NCI-H510A treated with DMSO at 0.1 percent for 48 hours (cell line): Measurements from ENCODE around the gene PRR5.
A peak's percentile ranks its signal among the peaks of the same experiment; 100 is the strongest.

Experiments
- DNase-seq: peaks from one replicate; lab custom pipeline; 2025; lab: John Stamatoyannopoulos, UW

Gene PRR5

GRCh38 chr22:44719586-44720368 is 17.8 kb downstream of the PRR5 start:
- peak; percentile 13 for DNase-seq

- no peak for DNase-seq
Measured at GRCh38 chr22:44721213-44721612, 19.2 kb downstream of the PRR5 start.

DNA sequence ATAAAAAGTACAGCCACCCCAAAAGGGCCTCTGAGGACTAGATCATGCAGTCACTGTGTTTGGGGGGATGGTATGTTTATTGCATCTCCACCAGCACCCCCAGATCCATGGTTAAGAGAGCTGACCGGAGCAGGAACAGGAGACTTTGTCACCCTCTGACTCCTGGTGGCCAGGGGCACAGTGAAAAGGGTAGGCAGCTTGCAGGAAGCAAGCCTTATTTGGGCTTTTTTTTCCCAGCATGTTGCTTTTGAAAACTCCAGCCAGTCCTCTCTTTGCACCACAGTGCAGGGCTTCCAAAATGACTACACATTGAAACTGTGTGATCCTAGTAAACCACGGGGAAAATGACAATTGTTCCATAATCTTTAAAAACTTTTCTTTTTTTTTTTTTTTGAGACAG is 20.6 kb downstream of the PRR5 start:
- no peak for DNase-seq

DNA sequence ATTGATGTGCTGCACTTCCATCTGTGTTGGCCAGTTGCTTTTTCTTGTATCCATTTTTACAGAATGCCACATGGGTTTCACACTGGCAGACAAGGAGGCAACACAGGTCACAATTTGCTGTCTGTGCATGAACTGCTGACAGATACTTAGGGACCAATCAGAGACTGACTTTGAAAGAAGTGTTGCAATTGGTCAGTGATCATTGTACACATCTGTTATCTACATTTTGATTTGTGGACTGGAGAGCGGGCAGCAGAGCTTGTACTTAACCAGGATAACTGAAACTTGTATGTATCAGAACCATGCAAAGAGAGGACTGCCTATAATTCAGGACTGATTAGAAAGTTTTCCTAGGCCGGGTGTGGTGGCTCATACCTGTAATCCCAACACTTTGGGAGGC is 21.8 kb downstream of the PRR5 start:
- DNase-seq: peak; percentile 30

DNA sequence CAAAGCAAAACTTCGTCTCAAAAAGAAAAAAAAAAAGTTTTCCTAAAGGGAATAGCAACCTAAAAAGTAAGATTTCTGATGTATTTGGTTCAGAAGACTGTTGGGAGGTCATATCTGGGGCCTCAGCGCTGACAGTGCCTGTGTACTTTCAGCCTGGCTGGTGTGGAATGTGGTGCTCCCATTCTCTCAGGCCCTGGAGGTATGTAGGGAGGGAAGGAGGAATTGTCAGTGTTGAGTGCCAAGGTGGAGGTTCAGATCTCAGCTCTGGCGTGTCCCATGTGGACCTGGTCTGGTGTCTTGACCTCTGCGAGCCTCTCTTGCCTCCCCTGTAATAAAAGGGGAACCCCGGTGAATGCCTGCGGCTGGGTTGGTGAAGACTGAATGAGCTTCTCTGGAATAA is 22.4 kb downstream of the PRR5 start:
- no peak for DNase-seq

GRCh38 chr22:44724859-44725258 is 22.9 kb downstream of the PRR5 start:
- DNase-seq: no peak

GRCh38 chr22:44726439-44726838 is 24.4 kb downstream of the PRR5 start:
- no peak for DNase-seq

DNA sequence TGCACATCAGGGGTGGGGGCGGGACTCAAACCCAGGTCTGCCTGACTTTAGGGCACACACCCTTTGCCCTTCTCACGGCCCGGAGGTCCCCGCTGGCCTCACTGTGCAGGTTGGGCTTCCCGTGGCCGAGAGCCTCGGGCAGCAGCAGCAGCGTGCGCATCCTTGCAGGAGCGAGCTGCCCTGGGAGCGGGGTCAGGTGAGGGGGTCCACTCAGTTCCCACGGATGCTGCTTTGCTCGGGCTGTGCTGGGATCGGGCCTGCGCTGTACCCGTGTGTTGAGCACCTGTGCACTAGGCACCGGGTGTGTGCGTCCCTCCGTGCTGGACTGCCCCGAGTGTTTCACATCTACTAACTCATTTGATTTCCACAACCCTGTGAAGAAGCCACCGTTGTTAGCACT is 25.1 kb downstream of the PRR5 start:
- no peak for DNase-seq

DNA sequence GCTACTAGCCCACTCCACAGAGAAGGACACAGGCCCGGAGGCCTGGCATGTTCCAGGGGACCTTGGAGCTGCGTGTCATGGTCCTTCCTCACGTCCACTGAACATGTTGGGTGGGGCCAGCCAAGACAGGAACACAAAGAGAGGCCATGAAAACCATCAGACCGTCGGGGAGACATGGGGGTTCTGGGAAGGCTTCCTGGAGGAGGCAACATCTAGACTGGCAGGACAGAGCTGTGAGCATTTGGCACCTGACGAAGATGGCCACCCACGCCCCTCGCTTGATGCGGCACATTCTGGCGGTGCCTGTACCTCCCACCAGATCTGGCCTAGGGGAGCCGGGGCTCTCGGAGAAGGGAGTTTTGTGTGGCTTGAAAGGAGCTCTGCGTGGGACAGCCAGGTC is 25.7 kb downstream of the PRR5 start:
- no peak for DNase-seq

DNA sequence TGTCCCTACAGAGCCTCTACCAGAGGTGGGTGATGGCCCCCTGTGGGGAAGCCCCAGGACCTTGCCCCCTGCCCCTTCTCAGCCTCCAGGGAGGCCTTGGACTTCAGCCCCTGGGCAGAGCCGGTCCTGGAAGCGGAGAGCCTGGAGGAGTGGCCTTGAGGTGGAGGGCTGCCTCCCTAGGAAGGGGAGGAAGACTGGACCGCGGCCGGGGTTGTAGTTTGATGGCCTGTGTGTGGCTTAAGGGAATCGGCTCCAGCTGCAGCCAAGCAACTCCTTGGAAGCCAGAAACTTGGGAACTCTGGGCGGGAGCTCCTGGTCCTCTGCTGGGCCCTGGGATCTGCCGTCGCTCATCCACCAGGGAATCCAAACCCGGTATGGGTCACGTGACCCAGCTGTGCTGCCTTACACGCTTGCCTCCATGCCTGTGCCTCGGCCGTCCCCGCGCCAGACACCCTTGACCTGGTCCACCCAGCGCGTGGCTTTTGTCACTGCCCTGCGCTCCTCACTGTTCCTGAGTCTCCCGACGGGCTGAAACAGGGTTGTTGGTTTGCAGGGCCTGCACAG is 26.8 kb downstream of the PRR5 start:
- no peak for DNase-seq

DNA sequence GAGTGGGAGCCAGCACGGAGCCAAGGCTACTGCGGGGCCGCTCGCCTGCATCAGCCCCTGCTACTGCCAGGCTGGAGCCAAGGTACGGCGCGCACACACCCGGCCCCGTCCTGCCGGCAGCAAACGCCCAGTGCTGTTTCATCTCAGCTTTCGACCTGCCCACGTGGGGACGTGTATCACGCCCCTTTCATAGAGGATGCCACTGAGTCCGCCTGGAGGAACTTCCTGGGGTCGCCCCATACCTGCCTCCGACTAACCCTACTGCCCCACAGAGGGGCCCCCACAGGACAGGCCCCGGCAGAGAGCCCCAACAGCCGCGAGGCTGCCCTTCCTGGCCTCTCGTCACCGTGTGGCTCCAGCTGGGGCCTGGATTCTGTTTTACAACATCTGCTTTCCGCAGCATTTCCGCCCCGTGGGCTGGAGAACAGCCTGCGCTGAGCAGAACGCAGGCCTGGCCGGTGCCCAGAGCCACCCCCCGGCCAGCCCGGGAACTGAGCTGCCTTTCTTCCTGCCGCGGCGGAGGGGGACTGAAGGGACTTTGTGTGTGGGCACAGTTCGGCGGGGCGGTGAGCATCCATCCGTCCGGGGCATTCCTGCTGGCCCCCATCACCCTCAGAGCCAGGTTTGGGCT is 27.5 kb downstream of the PRR5 start:
- DNase-seq: no peak

DNA sequence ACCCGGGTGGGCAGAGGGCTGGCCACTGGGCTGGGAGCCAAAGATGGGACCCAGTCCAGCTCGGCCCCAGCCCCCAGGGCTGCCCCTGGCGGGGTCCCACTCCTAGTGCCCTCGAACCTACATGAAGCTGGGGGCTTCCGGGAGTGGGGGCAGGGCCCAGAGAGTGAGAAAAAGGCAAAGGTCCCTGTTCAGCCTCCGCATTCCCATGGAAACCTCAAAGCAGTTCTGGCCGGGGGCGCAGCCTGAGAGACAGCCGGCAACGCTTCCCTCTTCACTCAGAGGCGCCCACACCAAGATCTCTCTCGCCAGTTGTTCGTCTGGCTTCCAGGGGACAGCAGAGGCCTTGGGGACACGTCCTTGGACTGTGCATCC is 28.0 kb downstream of the PRR5 start:
- no peak for DNase-seq

DNA sequence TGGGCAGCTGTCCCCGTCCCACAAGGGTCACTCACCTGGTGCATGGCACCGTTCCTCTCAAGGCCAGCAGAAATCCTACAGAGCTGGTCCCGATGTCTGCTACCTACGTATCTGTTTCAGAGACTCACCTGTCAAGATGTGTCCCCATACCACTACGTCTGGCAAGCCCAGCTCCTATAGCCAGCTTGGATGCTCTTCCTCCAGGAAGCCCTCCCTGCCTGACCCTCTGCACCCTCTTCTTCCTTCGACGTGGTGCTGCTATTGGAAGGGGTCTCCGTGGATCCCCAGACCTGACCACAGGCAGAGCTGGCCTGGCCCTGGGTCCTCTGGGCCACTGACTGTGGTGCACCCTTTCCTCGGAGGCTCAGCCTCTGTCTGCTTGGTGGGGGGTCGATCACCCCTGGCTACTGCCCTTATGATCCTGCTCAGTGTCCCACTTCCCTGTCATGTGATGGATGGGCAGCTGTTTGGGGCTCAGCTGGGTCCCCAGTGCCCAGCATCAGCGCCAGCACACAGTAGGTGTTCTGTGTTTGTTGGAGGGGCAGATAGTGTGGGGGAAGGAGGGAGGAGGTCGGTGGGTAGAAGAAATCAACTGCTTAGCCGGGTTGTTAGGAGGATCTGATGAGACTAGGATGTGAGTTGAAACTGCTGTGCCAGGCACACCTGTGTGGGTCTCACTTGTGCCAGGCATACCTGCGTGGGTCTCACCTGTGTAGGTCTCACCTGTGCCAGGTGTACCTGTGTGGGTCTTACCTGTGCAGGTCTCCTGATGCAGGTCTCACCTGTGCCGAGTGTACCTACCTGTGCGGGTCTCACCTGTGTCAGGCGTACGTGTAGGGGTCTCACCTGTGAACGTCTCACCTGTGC is 28.7 kb downstream of the PRR5 start:
- DNase-seq: no peak

GRCh38 chr22:44731357-44731970 is 29.5 kb downstream of the PRR5 start:
- DNase-seq: no peak

GRCh38 chr22:44732017-44732561 is 30.1 kb downstream of the PRR5 start:
- DNase-seq: no peak

GRCh38 chr22:44732661-44733060 is 30.7 kb downstream of the PRR5 start:
- DNase-seq: no peak

DNA sequence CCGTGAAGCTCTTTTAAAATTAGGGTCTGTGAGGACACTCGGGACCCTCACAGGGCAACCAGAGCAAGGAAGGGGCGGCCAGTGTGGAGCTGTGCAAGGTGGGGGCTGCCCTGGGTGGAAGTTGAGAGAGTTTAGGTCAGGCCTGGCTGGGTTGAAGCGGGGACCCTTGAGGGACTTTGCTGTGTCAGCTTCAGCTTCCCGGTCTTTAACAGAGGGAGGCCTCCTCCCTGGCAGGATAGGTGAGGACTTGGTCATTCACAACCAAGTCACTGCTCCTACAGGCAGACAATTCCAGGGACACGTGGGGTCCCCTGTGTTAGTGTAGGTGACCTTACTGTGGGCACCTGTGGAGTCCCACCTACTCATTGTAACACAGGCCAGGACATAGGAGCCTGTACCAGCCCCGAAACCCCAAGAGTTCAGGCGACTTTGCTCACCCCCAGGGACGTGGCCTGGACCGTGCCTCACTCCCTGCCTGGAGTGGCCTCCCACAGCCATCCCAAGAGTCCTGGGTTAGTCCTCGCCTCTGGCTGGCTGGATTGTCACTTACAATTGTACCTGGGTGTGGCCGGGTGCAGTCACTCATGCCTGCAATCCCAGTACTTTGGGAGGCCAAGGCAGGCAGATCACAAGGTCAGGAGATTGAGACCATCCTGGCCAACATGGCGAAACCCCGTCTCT is 31.6 kb downstream of the PRR5 start:
- DNase-seq: no peak

GRCh38 chr22:44734278-44734677 is 32.3 kb downstream of the PRR5 start:
- DNase-seq: no peak

- no peak for DNase-seq
Measured at GRCh38 chr22:44734801-44735517, 33.0 kb downstream of the PRR5 start.
